ENCODE data around the gene FYCO1. TPM values are rescaled to one million over a fixed set of nuclear protein-coding genes. Genes with fewer than 3 reads are reported as not detected.

FYCO1 gene
- total and polyA plus RNA-seq, 12 donors = 8.8 to 216 (median 143) TPM

DNA sequence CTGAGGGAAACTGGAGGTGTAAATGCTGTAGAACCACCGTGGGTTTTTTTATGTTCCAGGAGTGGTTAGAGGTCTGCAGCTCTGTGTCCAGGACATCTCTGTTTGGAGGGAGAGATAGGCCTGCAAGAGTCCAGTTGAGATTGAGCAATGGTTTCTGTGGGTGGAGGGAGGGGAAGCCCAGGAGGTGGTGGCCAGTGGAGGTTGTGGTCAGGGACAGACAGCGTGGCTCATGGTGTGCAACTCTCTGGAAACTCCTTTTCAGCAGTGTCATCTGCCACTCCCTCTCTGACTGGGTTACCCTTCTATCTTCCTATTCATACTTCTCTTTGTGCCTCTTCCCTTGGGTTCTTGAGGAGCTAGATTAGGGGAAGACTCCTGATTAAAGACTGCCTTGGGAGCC is 22.1 kb upstream of the FYCO1 start:
- Histone ChIP-seq H3K27me3 (no peaks in the 10 kb centered on the region), H3K36me3 (no peaks in the 10 kb centered on the region), H3K4me1 (peaks cover 0 to 4% (median 0%) of the 10 kb centered on the region in 9 donors), H3K27ac (no peak overlapping the region), H3K4me3 (no peak overlapping the region), H3K9me3 (no peaks in the 10 kb centered on the region)
- TF ChIP-seq, protein P1, sequence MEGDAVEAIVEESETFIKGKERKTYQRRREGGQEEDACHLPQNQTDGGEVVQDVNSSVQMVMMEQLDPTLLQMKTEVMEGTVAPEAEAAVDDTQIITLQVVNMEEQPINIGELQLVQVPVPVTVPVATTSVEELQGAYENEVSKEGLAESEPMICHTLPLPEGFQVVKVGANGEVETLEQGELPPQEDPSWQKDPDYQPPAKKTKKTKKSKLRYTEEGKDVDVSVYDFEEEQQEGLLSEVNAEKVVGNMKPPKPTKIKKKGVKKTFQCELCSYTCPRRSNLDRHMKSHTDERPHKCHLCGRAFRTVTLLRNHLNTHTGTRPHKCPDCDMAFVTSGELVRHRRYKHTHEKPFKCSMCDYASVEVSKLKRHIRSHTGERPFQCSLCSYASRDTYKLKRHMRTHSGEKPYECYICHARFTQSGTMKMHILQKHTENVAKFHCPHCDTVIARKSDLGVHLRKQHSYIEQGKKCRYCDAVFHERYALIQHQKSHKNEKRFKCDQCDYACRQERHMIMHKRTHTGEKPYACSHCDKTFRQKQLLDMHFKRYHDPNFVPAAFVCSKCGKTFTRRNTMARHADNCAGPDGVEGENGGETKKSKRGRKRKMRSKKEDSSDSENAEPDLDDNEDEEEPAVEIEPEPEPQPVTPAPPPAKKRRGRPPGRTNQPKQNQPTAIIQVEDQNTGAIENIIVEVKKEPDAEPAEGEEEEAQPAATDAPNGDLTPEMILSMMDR (IDR thresholded peaks at IDR 0.05) = no peak
- intact Hi-C loops (cut with DNase I) = no loop called here
- DNase-seq (no peak), ATAC-seq (peak in 1 of 8 donors; percentile 55)
- 71 to 84% methylated on average over 2 of the region's 2 CpGs for WGBS, 2 donors

DNA sequence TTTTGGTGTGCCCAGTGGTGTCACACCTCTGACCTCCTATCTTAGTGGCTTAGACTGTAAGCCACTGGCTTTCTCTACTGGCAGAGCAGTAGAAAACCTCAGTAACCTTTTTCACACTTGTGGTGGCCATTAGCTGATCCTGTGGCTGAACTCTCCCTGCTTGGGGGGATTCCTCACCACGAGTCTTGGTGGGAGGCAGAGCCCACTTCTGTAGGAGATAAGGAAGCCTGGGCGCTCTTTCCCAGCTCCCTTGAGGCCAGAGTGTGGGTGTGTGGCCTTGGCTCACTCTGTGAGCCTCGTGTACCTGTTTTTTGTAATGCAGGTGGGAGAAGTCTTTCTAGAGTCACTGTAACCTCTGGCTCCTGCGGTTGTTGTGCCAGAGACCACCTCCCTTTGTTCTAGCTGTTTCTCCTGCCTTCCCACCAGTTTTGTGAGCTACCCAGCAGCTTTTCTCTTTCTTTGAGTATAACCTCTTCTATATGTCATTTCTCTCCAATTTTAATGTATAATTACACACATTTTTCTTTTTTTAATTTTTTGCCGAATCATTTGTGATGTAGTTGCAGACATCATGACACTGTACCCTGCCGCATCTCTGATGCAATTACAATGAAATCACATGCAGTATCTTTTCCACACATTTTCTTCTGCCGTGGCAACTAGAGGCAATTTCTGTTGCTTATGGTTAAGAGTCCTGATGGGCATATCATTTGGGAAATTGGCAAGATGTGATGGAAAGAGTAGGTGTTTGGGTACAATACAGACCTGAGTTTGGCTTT is 17.9 kb upstream of the FYCO1 start:
- H3K4me3 ChIP-seq = no peak overlapping the region
- peaks cover 0 to 4% (median 0%) of the 10 kb centered on the region in 9 donors for H3K4me1 ChIP-seq
- DNase-seq (no peak), ATAC-seq (no peak)
- no peaks in the 10 kb centered on the region for H3K9me3 ChIP-seq
- no peak overlapping the region for H3K27ac ChIP-seq
- no peaks in the 10 kb centered on the region for H3K36me3 ChIP-seq
- intact Hi-C loops (cut with DNase I) = loop anchor here in 1 of 10 donors (5.0 kb wide), 1 partner anchor 49 kb away; no protein-coding TSS in a partner anchor
- WGBS, 2 donors = 67 to 74% methylated on average over 7 of the region's 7 CpGs
- TF ChIP-seq, protein P1 (IDR thresholded peaks at IDR 0.05) = no peak
- H3K27me3 ChIP-seq = no peaks in the 10 kb centered on the region

DNA sequence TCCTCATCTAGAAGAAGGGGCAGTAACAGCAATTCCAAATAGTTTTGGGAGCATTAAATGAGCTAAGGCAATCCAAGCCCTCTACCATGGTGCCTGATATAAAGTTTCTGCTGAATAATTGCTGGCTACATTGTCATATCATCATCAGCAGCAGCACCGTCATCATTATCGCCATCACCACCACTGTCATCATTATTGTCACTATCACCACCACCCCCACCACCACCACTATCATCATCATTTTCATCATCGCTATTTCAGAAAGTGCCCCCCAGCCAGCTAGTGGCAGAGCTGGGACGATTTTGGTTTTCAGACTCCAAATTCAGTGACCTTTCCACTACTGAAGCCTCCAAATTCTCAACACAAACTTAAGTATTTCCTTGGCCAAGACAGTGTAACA is 16.6 kb upstream of the FYCO1 start:
- TF ChIP-seq, protein P1 (IDR thresholded peaks at IDR 0.05) = no peak
- no peaks in the 10 kb centered on the region for H3K9me3 ChIP-seq
- no peaks in the 10 kb centered on the region for H3K36me3 ChIP-seq
- H3K4me1 ChIP-seq = peaks cover 0 to 2% (median 0%) of the 10 kb centered on the region in 9 donors
- no peaks in the 10 kb centered on the region for H3K27me3 ChIP-seq
- DNase-seq (no peak), ATAC-seq (no peak)
- intact Hi-C loops (cut with DNase I) = loop anchor here in 1 of 10 donors (5.0 kb wide), 1 partner anchor 50 kb away; no protein-coding TSS in a partner anchor
- no peak overlapping the region for H3K27ac ChIP-seq
- 79 to 86% methylated on average over 4 of the region's 4 CpGs for WGBS, 2 donors
- H3K4me3 ChIP-seq = no peak overlapping the region

DNA sequence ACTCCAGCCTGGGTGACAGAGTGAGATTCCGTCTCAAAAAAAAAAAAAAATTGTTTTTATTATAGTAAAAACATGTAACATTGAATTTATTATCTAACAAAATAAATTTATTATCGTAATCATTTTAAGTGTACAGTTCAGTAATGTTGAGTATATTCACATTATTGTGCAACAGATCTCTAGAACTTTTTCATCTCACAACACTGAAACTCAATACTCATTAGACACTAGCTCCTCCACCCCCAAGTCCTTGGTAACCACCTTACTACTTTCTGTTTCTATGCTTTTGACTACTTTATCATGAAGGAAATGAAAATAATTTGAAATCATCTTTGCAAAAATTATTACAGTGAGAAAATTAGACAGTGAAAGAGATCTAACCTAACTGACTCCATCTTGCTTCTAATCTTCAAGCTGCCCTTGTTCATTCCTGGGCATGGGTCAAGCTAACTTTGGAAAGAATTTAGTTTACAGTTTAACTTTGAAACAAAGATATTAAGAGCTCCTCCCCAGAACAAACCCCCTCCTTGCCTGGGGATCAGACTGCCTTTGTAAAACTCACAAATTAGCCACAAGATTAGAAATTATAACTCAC is 15.0 kb upstream of the FYCO1 start:
- ATAC-seq = no peak
- TF ChIP-seq, protein P1 (IDR thresholded peaks at IDR 0.05) = no peak
- no peak for DNase-seq
- H3K4me1 ChIP-seq = peaks cover 0 to 18% (median 6%) of the 10 kb centered on the region in 9 donors
- no peaks in the 10 kb centered on the region for H3K36me3 ChIP-seq
- no peak overlapping the region for H3K27ac ChIP-seq
- H3K4me3 ChIP-seq = no peak overlapping the region
- H3K9me3 ChIP-seq = no peaks in the 10 kb centered on the region
- 94 to 95% methylated on average over 2 of the region's 2 CpGs for WGBS, 2 donors
- no peaks in the 10 kb centered on the region for H3K27me3 ChIP-seq
- intact Hi-C loops (cut with DNase I) = loop anchor here in 1 of 10 donors (5.0 kb wide), 1 partner anchor 52 kb away; no protein-coding TSS in a partner anchor
